ENCODE measurements around the gene TMEM163. TPM values are rescaled to one million over a fixed set of nuclear protein-coding genes. Genes with fewer than 3 reads are reported as not detected.

TMEM163 gene
- total RNA-seq, 4 donors from 2014 or later = 0.27 to 4.7 (median 1.1) TPM

GRCh38 chr2:134642938-134643337 is 75.9 kb downstream of the TMEM163 start:
- WGBS, 2 donors = 88 to 96% methylated on average over 1 of the region's 1 CpG
- no peaks in the 10 kb centered on the region for H3K36me3 ChIP-seq
- H3K4me3 ChIP-seq (replicated peaks in 1 of 3) = no peak overlapping the region
- intact Hi-C loops (cut with DNase I) = no loop called here
- H3K9me3 ChIP-seq = no peaks in the 10 kb centered on the region
- no peak for DNase-seq
- no peak for TF ChIP-seq POLR2A (IDR thresholded peaks at IDR 0.05)
- TF ChIP-seq, protein P1, sequence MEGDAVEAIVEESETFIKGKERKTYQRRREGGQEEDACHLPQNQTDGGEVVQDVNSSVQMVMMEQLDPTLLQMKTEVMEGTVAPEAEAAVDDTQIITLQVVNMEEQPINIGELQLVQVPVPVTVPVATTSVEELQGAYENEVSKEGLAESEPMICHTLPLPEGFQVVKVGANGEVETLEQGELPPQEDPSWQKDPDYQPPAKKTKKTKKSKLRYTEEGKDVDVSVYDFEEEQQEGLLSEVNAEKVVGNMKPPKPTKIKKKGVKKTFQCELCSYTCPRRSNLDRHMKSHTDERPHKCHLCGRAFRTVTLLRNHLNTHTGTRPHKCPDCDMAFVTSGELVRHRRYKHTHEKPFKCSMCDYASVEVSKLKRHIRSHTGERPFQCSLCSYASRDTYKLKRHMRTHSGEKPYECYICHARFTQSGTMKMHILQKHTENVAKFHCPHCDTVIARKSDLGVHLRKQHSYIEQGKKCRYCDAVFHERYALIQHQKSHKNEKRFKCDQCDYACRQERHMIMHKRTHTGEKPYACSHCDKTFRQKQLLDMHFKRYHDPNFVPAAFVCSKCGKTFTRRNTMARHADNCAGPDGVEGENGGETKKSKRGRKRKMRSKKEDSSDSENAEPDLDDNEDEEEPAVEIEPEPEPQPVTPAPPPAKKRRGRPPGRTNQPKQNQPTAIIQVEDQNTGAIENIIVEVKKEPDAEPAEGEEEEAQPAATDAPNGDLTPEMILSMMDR (IDR thresholded peaks at IDR 0.05) = no peak
- H3K4me1 ChIP-seq = no peaks in the 10 kb centered on the region
- no peaks in the 10 kb centered on the region for H3K27me3 ChIP-seq
- H3K27ac ChIP-seq = no peak overlapping the region

DNA sequence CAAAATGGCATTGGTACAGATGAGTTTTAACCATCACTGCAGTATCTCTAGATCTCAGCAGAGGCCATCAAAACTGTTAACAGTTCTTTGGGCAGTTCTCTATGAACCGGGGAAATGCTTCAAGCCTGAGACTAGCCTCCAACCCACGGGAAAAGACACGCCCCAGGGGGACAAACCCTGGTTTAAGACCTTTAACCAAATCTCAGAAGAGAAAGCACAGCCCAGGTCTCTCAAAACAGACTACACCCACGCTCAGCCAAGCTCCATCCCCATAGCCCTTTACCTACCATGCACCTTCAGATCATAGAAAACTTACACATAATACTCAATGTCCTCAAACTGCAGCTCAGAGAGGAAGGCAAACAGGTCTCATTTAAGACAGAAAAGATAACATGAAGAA is 78.3 kb downstream of the TMEM163 start:
- H3K4me1 ChIP-seq = no peaks in the 10 kb centered on the region
- 74 to 81% methylated on average over 4 of the region's 4 CpGs for WGBS, 2 donors
- no peaks in the 10 kb centered on the region for H3K9me3 ChIP-seq
- no peaks in the 10 kb centered on the region for H3K36me3 ChIP-seq
- TF ChIP-seq POLR2A (IDR thresholded peaks at IDR 0.05) = no peak
- TF ChIP-seq, protein P1 (IDR thresholded peaks at IDR 0.05) = no peak
- intact Hi-C loops (cut with DNase I) = no loop called here
- H3K4me3 ChIP-seq (replicated peaks in 1 of 3) = no peak overlapping the region
- H3K27me3 ChIP-seq = no peaks in the 10 kb centered on the region
- no peak for DNase-seq
- no peak overlapping the region for H3K27ac ChIP-seq

DNA sequence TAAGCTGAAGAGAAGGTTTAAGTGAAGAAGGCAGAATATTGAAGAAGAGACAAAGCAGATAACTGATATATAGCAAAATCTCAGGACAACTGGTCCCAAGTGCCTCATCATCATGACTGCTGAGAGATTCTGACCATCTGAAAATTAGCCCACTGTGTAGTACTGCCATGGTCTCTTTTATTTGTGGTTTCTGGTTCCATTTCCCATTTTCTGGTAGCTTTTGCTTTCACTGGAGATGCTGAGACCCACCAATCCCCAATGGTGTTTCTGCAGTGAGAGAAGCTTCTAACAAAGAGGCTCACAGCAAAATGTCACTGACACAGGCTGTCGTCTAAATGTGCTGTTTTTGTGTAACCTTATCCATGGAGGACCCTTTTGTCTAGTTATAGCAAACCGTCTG is 79.5 kb downstream of the TMEM163 start:
- TF ChIP-seq POLR2A (IDR thresholded peaks at IDR 0.05) = no peak
- TF ChIP-seq, protein P1 (IDR thresholded peaks at IDR 0.05) = no peak
- no peak overlapping the region for H3K27ac ChIP-seq
- 55 to 61% methylated on average over 2 of the region's 2 CpGs for WGBS, 2 donors
- no peaks in the 10 kb centered on the region for H3K36me3 ChIP-seq
- DNase-seq = no peak
- no peaks in the 10 kb centered on the region for H3K27me3 ChIP-seq
- H3K4me1 ChIP-seq = no peaks in the 10 kb centered on the region
- intact Hi-C loops (cut with DNase I) = no loop called here
- no peak overlapping the region for H3K4me3 ChIP-seq (replicated peaks in 1 of 3)
- no peaks in the 10 kb centered on the region for H3K9me3 ChIP-seq

- 82 to 83% methylated on average over 1 of the region's 1 CpG for WGBS, 2 donors
- Histone ChIP-seq H3K9me3 (no peaks in the 10 kb centered on the region), H3K4me3 (replicated peaks in 1 of 3) (no peak overlapping the region), H3K36me3 (no peaks in the 10 kb centered on the region), H3K4me1 (no peaks in the 10 kb centered on the region), H3K27me3 (no peaks in the 10 kb centered on the region), H3K27ac (no peak overlapping the region)
- intact Hi-C loops (cut with DNase I) = no loop called here
- DNase-seq = no peak
- TF ChIP-seq, protein P1 (IDR thresholded peaks at IDR 0.05) = no peak
- no peak for TF ChIP-seq POLR2A (IDR thresholded peaks at IDR 0.05)
Measured at GRCh38 chr2:134636714-134637113, 82.1 kb downstream of the TMEM163 start.

- Histone ChIP-seq H3K9me3 (no peaks in the 10 kb centered on the region), H3K36me3 (no peaks in the 10 kb centered on the region), H3K27ac (no peak overlapping the region), H3K4me1 (no peaks in the 10 kb centered on the region), H3K27me3 (no peaks in the 10 kb centered on the region), H3K4me3 (replicated peaks in 1 of 3) (no peak overlapping the region)
- TF ChIP-seq, protein P1 (IDR thresholded peaks at IDR 0.05) = no peak
- no peak for TF ChIP-seq POLR2A (IDR thresholded peaks at IDR 0.05)
- 82 to 83% methylated on average over 2 of the region's 2 CpGs for WGBS, 2 donors
- DNase-seq = no peak
- intact Hi-C loops (cut with DNase I) = no loop called here
Measured at GRCh38 chr2:134634054-134634753, 84.6 kb downstream of the TMEM163 start.

Measured in thyroid gland (tissue), 4 donors.